ENCODE results near the gene TRPM6.

The TRPM6 gene

DNA sequence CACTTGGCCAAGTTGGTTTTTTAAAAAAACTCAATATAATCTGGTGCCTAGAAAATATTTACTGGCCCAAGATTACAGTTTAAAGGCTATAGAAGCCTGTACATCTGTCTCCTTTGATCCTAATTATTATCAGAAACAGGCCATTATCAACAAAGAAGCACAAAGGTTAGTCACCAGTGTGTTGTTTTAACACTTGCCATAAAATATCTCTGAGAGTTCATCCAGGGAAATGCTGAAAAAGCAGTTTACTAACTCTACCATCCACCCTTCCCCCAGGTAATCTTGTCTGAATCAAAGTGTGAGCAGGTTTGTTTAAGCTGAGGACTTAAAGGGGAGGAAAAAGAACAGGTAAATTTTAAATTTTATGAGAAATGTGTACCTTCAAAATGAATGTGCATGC, 13.3 kb upstream of the TRPM6 start:
- TF ChIP-seq, protein P1, sequence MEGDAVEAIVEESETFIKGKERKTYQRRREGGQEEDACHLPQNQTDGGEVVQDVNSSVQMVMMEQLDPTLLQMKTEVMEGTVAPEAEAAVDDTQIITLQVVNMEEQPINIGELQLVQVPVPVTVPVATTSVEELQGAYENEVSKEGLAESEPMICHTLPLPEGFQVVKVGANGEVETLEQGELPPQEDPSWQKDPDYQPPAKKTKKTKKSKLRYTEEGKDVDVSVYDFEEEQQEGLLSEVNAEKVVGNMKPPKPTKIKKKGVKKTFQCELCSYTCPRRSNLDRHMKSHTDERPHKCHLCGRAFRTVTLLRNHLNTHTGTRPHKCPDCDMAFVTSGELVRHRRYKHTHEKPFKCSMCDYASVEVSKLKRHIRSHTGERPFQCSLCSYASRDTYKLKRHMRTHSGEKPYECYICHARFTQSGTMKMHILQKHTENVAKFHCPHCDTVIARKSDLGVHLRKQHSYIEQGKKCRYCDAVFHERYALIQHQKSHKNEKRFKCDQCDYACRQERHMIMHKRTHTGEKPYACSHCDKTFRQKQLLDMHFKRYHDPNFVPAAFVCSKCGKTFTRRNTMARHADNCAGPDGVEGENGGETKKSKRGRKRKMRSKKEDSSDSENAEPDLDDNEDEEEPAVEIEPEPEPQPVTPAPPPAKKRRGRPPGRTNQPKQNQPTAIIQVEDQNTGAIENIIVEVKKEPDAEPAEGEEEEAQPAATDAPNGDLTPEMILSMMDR (IDR thresholded peaks at IDR 0.05), result no peak

DNA sequence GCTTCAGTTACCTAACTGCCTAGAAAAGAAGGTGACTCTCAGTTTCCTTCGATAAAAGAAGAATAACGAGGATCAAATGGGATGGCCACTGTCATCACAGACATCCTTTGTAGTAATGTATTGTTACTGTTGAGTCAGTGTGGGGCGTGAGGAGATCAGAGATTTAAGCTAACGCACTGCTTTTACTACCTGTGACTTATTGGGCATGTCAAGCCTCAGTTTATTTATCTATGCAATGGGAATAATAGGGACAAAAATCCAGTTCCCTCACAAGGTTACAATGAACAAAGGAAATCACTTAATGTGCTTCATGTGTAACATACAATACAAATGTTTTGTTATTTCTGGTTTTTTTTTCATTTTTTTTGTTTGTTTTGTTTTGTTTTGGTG, 255 bp upstream of the TRPM6 start:
- TF ChIP-seq, protein P1 (IDR thresholded peaks at IDR 0.05), result no peak

GRCh38 chr9:74876382-74876949, 11.3 kb downstream of the TRPM6 start:
- TF ChIP-seq, protein P1 (IDR thresholded peaks at IDR 0.05), result no peak

DNA sequence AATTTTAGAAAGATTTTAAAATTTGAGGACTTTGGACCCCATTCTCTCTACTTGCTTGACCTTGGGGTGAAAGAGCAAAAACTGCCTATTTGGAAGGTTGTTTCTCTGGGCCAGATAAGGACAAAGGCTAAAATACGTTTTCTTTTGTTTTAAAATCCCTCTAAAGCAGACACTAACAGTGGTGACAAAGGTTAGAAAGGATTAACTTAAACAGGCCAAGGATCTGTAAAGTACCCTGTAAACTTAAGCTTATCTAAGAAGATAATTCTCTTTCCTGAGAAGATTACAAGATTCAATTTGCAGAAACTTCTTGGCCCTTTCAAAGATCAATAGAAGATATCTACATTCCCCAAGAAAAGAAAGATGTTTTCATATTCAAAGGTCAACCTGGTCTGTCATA, 12.1 kb downstream of the TRPM6 start:
- TF ChIP-seq, protein P1 (IDR thresholded peaks at IDR 0.05), result no peak

DNA sequence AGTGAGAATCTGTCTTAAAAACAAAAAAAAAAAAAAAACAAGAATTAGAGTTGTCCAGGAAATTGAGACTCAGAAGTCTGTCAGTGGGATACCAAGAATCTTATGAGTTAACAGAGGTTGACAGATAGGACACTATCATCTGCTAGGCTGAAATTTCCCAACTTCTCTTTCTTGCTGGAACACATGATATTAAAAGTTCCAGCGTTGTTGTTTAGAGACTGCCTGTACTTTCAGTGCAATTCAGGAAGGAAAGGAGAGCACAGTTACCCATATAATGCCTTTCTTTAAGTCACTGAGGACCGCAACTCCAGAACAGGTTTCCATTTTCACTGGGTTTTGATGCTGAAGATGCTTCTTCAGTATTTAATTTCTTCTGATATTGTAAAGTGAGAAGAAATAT, 13.5 kb downstream of the TRPM6 start:
- TF ChIP-seq, protein P1 (IDR thresholded peaks at IDR 0.05), result no peak

- TF ChIP-seq, protein P1 (IDR thresholded peaks at IDR 0.05), result no peak
Measured at GRCh38 chr9:74872619-74873233, 15.0 kb downstream of the TRPM6 start.

GRCh38 chr9:74867483-74867882, 20.2 kb downstream of the TRPM6 start:
- TF ChIP-seq, protein P1 (IDR thresholded peaks at IDR 0.05), result no peak

- TF ChIP-seq, protein P1 (IDR thresholded peaks at IDR 0.05), result no peak
Measured at GRCh38 chr9:74865177-74865576, 22.5 kb downstream of the TRPM6 start.
